GM19193 (cell line): Measurements from ENCODE around the gene CELF2.

Experiments used
- POLR2A ChIP-seq: IDR thresholded peaks from 4 replicates; pipeline ENCODE4 v1.6.1; 2011; ENCODE audit not compliant: insufficient read depth, insufficient read length; ENCODE audit errors: extremely low read depth

Gene CELF2

GRCh38 chr10:11154333-11154732 is 136.7 kb downstream of the CELF2 start:
- TF ChIP-seq POLR2A: no peak

- TF ChIP-seq POLR2A: no peak
Measured at GRCh38 chr10:11154849-11155498, 137.3 kb downstream of the CELF2 start.

DNA sequence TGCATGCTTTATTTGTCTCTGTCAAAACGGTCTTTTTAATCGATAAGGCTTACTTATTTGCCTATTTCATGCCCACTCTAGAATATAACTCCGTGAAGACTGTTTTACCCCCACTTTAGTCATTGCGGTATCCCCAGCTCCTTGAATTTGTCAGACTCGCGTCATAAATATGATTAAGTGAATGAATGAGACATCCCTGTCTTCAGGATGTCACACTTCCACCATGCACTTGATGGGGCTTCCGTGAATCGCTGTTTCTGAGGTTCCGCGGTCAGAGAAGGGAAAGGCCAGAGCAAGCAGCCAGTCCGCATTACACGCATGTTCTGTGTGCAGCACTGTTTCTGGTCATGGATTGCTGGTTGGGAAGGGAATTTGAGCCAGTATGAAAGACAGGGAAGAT is 138.8 kb downstream of the CELF2 start:
- TF ChIP-seq POLR2A: no peak

DNA sequence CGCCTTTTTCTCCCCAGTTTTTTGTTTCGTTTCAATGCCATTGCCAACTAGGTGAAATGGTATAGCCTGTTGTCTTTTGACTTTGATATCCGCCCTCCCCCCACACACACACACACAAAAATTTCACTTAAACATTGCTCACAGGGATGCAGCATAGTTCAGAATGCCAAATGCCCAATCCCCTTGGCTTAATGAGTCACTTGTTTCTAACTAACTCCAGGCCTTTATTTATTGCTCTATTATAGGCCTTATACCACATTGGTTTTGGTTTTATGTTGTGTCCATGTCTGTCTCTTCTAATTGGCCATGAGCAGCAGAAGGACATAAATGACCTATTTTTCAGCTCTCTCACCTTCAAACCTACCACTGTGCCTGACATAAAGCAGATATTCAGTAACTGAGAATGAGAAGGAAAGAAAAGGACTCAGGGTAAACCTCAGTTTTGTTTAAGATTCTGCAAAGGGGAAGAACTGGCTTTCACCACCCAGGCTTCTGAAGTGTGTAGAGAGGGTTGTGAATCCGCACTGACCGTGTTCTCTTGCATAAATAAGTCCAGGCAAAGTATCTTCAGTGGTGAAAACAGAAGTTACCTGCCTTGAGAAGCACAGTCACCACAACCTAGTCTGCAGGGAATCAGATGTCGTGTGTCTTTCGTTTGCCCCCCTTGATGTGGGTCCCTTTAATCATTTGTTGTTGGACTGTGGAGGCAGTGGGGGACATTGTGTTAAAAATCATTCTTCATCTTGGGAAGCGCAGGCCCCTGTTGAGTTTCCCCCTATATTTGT is 139.8 kb downstream of the CELF2 start:
- no peak for TF ChIP-seq POLR2A

GRCh38 chr10:11158080-11158479 is 140.4 kb downstream of the CELF2 start:
- no peak for TF ChIP-seq POLR2A

- no peak for TF ChIP-seq POLR2A
Measured at GRCh38 chr10:11159543-11160215, 142.0 kb downstream of the CELF2 start.

- no peak for TF ChIP-seq POLR2A
Measured at GRCh38 chr10:11161096-11161495, 143.4 kb downstream of the CELF2 start.

DNA sequence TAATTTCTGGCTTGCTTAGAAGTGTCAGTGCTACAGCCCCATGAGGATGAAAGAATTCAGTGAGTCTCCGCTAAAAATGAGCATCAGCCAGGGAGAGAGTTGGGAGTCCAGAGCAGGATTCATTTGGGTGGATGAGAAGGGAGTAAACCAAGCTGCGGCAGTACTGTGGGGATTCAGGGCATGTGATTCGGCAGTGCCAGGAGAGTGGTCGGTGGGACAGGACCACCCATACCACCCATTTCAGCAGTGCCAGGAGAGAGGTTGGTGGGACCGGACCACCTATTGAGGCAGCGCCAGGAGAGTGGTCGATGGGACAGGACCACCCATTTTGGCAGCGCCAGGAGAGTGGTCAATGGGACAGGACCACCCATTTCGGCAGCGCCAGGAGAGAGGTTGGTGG is 144.2 kb downstream of the CELF2 start:
- no peak for TF ChIP-seq POLR2A

- TF ChIP-seq POLR2A: peak; percentile 37
Measured at GRCh38 chr10:11162828-11163599, 145.3 kb downstream of the CELF2 start.

GRCh38 chr10:11163780-11164550 is 146.3 kb downstream of the CELF2 start:
- no peak for TF ChIP-seq POLR2A

DNA sequence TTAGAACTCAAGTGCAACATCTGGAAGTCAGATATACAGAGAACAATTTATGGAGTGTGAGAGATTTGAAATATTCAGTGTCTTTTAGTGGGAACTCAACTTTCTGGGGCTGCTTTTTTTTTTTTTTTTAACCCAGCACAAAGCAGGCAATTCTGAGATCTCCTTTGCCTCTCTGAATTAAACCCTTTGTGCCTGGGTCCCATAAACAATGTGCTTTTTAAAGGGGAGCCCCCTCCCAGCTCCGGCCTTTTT is 146.8 kb downstream of the CELF2 start:
- TF ChIP-seq POLR2A: no peak

DNA sequence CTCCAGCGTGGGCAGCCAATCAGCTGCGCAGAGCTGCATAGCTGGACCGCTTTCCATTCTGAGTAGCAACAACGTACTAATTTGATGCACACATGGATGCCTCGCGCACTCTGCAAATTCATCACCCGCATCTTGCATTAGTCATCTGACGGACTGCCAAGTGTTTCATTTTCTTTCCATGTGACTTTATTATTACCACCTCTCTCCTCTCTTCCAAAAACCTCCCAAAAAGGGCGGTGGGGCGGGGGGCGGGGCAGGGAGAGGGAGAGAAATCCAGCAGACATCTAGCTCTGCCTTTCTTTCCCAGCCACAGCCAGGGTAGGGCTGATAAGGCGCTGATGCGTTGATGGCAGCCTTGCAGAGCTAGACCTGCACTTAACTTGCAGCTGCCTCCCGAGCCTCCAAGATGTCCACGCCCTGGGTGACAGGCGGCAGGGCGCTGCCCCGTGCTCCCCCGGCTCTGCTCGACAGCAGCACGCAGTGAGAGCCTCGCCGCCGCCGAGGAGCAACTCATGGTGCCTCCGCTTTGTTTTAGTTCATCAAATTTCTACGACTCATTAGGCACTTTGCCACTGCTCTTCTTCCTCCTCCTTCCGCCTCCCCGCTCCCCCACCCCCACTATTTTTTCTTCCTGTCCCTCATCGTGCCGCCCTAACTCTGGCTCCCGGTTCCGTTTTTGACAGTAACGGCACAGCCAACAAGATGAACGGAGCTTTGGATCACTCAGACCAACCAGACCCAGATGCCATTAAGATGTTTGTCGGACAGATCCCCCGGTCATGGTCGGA is 147.3 kb downstream of the CELF2 start:
- TF ChIP-seq POLR2A: peak; percentile 70

- TF ChIP-seq POLR2A: no peak
Measured at GRCh38 chr10:11165591-11166543, 148.2 kb downstream of the CELF2 start.
